ENCODE results near the gene TLK2.
"Not testable (repeated sequence)": the region's sequence is repeated elsewhere in the genome, so short reads cannot be mapped to it uniquely, and the experiment has no call there.

Gene TLK2

GRCh38 chr17:62478424-62478879 is at the start of gene TLK2:
TLK2 (plus strand) TSS chr17:62478825; CDS start chr17:62481126, 2,301 bp downstream.
- DNase-seq (ENCODE audit: low read depth, low spot score) = peak; percentile 49

GRCh38 chr17:62435251-62435650 is 43.4 kb upstream of the TLK2 start:
- DNase-seq (ENCODE audit: low read depth, low spot score) = not testable (repeated sequence)

- not testable (repeated sequence) for DNase-seq (ENCODE audit: low read depth, low spot score)
Measured at GRCh38 chr17:62441181-62441580, 37.4 kb upstream of the TLK2 start.

GRCh38 chr17:62444063-62444462 is 34.6 kb upstream of the TLK2 start:
- DNase-seq (ENCODE audit: low read depth, low spot score) = no peak

- DNase-seq (ENCODE audit: low read depth, low spot score) = not testable (repeated sequence)
Measured at GRCh38 chr17:62445791-62446190, 32.8 kb upstream of the TLK2 start.

- not testable (repeated sequence) for DNase-seq (ENCODE audit: low read depth, low spot score)
Measured at GRCh38 chr17:62452195-62452594, 26.4 kb upstream of the TLK2 start.

GRCh38 chr17:62453041-62453440 is 25.6 kb upstream of the TLK2 start:
- not testable (repeated sequence) for DNase-seq (ENCODE audit: low read depth, low spot score)

GRCh38 chr17:62453656-62454055 is 25.0 kb upstream of the TLK2 start:
- DNase-seq (ENCODE audit: low read depth, low spot score) = not testable (repeated sequence)

GRCh38 chr17:62454111-62454510 is 24.5 kb upstream of the TLK2 start:
- not testable (repeated sequence) for DNase-seq (ENCODE audit: low read depth, low spot score)

- no peak for DNase-seq (ENCODE audit: low read depth, low spot score)
Measured at GRCh38 chr17:62456016-62456415, 22.6 kb upstream of the TLK2 start.

GRCh38 chr17:62458483-62458882 is 20.1 kb upstream of the TLK2 start:
- DNase-seq (ENCODE audit: low read depth, low spot score) = not testable (repeated sequence)

- not testable (repeated sequence) for DNase-seq (ENCODE audit: low read depth, low spot score)
Measured at GRCh38 chr17:62464422-62464821, 14.2 kb upstream of the TLK2 start.

- not testable (repeated sequence) for DNase-seq (ENCODE audit: low read depth, low spot score)
Measured at GRCh38 chr17:62465271-62465670, 13.4 kb upstream of the TLK2 start.

- DNase-seq (ENCODE audit: low read depth, low spot score) = peak; percentile 37
Measured at GRCh38 chr17:62470666-62471379, 7.8 kb upstream of the TLK2 start.

GRCh38 chr17:62471380-62471880 is 7.2 kb upstream of the TLK2 start:
- not testable (repeated sequence) for DNase-seq (ENCODE audit: low read depth, low spot score)

GRCh38 chr17:62473030-62473982 is 5.3 kb upstream of the TLK2 start:
- not testable (repeated sequence) for DNase-seq (ENCODE audit: low read depth, low spot score)

GRCh38 chr17:62477111-62477510 is 1.5 kb upstream of the TLK2 start:
- DNase-seq (ENCODE audit: low read depth, low spot score) = not testable (repeated sequence)

GRCh38 chr17:62477718-62478408 is 762 bp upstream of the TLK2 start:
- DNase-seq (ENCODE audit: low read depth, low spot score) = not testable (repeated sequence)

- DNase-seq (ENCODE audit: low read depth, low spot score) = not testable (repeated sequence)
Measured at GRCh38 chr17:62478880-62479638, 434 bp downstream of the TLK2 start.

- not testable (repeated sequence) for DNase-seq (ENCODE audit: low read depth, low spot score)
Measured at GRCh38 chr17:62479639-62480258, 1.1 kb downstream of the TLK2 start.
